GM18861 (cell line): ENCODE data around the gene PAK1.
"Not testable (repeated sequence)": the region's sequence is repeated elsewhere in the genome, so short reads cannot be mapped to it uniquely, and the experiment has no call there.

ENCODE experiments used
- ATAC-seq: cut with Tn5 transposase; IDR thresholded peaks from one replicate; pipeline ENCODE4 v1.9.1; 2021; ENCODE audit not compliant: unreplicated experiment

The PAK1 gene

DNA sequence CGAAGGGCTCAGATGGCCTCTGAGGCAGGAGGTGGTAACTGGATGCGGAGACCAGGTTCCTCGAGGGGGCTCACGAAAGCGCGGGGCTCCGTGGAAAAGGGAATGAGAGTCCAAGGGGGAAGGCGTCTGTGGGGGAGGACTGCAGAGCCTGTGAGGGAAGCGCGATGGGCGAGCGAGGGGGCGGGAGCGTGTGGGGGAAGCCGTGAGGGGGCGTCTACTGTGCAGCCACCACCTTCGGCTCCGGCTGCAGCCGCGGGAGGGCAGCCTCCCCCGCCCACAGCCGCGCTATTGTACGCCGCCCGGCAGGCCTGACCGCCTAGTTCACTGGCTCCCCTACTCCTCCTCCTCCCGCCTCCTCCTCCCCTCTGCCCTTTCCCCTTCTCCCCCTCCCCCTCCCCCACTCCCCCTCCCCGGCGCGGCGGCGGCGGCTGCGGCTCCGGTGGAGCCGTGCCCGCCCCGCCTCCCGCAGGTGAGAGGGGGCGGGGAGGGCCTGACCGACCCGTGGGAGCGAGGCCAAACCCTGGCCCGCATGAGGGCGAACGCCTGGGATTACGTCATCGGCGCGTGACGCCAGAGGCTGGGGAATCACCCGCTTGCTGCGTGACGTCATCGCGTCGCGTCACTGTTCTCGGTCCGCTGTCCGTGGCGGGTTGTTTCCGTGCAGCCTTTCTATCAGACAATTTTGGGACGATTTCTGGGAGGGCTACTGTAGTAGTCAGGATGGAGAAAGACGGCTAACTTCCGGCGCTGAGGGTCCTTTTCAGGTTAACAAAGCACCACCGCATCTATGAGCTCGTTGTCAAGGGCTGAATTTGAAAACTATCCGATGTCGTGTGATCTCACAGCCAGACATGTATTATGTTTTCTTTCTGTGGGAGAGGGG lies at the start of gene PAK1:
Gene PAK1 (minus strand): TSS at position 294 of the 883 bp plus-strand sequence. CDS start 81,574 bp downstream, outside the sequence.
- peak; percentile 58 for ATAC-seq

DNA sequence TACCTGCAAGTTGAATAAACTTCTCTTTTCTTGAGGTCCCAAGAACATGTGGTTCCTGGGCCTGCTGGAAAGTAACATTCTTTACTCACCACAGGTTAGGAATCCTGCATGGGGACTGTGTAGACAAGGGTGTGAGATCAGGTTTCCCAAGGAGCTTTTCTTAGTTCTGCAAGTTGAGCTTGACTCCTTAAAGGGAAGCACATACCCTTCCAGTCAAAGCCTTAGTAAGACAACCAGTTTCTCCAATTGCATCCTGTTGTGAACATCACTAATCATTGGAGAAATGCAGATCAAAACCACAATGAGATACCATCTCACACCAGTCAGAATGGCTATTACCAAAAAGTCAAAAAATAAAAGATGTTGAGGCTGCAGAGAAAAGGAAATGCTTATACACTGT lies 48.3 kb upstream of the PAK1 start:
- ATAC-seq = no peak

DNA sequence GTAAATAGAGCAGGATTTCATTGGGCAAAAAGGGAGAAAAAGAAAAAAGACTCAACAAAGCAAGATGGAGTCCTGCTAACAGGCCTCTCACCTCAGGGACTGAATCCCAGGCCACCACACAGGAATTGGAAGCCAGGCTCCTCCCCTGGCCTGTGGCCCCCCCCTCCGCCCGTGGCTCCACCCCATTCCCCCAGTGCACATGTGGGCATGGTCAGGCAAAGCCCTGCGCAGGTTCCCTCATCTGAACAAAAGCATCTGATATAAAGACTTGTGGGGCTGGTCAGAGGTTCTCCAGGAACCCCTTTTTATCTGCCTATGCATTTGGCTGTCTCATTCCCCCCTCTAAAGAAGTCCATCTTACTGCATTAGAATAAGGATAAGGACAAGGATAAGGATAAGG lies 46.0 kb upstream of the PAK1 start:
- no peak for ATAC-seq

- ATAC-seq = no peak
These were observed 44.6 kb upstream of the PAK1 start for GRCh38 chr11:77518471-77518870.

DNA sequence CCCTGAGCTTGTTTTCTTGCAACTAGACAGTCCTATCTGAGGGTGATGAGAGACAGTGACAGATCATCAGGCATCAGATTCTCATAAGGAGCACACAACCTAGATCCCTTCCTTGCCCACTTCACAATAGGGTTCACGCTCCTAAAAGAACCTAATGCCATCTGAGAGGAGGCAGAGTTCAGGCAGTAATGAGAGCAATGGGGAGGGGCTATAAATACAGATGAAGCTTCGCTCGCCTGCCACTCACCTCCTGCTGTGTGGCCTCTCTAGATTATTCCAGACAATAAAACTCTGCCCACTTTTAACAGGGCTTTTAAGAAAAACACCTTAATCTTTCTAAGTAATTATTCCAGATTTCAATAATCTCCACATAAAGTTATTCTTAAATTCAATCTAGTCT lies 43.9 kb upstream of the PAK1 start:
- ATAC-seq = no peak

DNA sequence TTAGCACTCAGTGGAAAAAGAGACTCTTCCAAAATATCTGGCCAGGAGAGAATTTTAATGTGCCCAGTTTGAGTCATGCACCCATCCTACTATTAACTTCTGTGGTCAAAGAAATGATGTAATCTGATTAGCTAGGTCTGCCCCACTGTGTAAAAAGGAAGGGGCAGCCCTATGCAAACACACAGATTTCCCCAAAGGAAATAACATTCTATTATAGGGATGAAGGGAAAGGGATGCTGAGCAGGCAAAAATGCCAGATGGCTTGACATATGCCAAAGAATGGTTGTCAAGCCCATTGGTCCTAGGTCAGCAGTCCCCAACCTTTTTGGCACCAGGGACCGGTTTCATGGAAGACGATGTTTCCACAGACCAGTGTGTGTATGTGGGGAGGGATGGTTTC lies 43.3 kb upstream of the PAK1 start:
- ATAC-seq = no peak

DNA sequence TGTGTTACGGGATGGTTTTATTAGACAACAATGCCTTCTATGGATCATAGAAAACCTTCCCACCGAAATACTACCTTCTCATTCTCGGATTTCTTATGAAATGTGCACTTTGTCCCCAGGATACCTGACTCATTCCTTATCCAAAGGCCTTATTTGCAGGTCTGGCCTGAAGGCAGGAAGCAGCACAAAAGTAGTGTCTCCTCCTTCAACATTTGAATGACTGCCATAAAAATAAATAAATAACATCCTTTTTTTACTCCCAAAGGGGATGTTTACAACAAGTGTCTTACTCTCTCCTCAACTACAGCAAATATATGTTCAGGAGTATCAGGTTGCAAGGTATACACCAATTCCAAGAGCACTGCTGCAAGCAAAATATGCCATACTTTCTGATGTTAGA lies 41.6 kb upstream of the PAK1 start:
- no peak for ATAC-seq

DNA sequence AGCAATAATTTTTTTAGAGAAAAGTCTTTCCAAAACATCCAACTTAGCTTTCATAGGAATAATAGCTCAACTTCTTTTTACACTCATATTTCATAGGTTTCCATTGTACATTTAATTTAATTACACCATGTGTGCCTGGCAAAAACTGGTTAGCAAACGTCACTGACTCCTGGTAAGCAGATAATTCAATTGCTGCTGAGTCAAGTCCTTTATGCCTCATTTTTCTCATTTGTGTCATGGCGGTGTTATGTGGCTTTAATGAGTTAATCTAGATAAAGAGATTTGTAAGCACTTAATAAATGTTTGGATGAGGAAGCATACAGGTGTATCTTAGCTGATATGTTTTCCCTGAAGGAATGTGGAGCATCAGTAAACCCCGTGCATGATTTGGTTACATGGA lies 41.2 kb upstream of the PAK1 start:
- no peak for ATAC-seq

DNA sequence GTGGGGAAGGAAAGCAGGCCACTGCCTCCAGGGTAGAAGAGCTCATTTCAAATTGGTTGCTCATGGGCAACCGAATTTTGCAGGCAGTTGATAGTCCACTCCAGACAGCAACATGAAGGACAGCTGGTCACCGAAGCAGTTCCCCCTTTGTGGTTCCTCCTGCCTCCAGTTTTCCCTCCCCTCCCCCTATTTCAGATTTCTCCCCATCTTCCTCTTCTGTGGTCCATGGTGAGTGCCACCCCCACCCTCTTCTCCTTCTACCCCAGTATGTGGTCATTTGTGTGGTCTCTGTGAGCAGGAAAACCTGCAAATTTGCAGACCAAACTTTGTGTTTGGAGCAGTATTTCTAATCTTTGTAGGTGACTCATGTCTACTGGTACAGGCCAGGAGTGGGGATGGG lies 38.2 kb upstream of the PAK1 start:
- no peak for ATAC-seq

DNA sequence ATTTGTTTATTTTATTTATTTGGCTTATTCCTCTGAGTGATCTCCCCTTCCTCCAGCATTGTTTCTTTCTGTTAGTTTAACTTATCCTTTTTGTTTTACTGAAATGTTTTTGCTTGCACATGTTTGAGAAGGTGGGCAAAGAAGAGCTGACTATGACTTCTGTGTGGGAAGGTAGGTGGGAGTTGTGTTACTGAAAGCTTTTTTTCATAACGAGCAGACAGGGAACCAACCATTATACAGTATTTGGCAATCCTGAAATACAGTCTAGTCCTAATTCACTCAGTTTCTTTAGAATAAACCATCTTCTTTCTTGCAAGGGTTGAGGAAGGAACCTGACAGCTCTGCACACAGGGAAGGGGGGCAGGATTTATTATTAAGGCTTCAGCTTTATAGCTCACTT lies 37.0 kb upstream of the PAK1 start:
- ATAC-seq = no peak

- no peak for ATAC-seq
These were observed 36.2 kb upstream of the PAK1 start for GRCh38 chr11:77510095-77510494.

DNA sequence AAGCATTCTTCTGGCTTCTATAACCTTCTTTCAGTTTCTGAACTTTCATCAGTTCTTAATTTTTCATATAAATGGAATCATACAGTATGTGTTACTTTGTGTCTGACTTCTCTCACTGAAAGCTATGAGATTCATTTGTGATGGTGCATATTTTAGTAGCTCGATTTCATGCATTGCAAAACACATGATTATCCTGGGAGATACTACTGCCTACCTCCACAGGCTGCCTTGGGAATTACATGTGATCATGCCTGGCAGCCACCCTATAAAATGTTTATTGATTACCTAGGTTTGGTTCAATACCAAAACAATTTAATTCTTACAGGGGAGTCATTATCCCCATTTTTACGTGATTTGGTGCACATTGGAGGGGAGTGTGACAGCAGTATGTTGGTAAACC lies 34.1 kb upstream of the PAK1 start:
- no peak for ATAC-seq

DNA sequence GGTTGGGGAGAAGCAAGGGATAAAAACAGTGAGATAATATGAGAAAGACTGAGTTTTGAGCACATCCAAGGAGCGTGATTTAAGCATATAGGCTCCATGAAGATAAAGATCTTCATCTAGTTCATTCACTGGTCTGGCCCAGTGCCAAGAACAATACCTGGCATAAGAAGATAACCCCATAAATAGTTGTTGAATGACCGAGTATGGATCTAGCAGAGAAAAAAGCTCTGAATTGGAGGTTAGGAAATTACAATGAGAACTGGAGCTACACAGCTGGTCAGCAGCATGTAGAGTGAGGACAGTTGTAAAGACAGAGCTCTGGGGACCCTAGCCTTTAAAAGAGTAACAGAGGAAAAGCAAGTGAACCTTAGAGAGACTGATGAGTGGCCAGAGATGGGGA lies 33.0 kb upstream of the PAK1 start:
- ATAC-seq = no peak

DNA sequence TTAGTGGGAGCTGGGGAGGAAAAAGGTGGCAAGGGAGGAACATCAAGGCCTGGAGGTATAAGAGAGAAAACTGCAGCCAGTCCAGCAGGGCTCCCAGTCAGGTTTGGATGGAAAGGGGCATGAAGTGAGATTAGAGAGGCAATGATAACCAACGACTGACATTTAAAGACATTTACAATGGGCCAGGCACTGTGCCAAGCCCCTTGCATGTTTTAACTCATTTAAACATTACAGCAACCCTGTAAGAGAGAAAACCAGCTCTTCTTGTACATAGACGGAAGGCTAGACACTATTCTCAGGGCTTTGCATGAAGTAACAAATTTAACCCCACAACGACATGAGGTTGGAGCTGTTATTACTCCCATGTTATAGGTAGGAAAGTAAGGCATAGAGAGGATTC lies 32.1 kb upstream of the PAK1 start:
- ATAC-seq = no peak

DNA sequence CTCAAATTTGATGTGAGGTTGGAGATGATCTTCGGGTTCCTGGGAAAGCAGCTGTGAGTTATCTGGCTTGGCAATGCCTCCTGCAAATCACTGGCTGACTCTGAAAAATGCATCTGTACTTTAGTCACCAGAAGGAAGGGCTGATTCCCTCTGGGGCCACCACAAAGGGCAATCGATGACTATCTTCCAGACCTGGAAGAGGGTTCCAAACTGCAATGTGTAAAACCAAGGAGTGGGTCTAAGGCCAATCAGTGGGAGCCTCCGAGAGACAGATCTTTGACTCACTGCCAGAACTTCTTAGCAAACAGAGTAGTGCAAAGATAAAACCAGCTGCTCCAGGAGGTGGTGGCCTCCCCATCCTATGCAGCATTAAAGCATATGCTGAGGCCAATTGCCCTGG lies 29.1 kb upstream of the PAK1 start:
- no peak for ATAC-seq

- ATAC-seq = no peak
These were observed 28.5 kb upstream of the PAK1 start for GRCh38 chr11:77502346-77502905.

- no peak for ATAC-seq
These were observed 27.9 kb upstream of the PAK1 start for GRCh38 chr11:77501758-77502157.

DNA sequence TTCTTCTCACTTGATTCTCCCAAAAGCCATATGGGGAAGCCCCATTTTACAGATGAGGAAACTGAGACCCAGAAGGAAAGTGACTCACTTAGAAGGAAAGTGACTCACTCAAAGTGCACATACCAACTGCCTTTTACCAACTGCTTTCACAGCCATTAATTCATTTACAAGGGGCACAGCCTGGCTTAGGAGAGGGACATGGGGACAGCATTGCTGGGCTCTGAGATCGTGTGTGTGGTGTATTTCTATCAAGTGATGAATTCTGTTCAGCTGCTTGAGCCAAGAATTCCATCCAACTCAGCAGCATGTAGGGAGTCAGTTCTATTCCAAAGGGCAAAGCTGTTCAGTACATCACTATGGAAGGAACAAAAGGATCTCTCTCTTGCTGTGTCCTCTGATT lies 23.5 kb upstream of the PAK1 start:
- ATAC-seq = no peak

- no peak for ATAC-seq
These were observed 21.6 kb upstream of the PAK1 start for GRCh38 chr11:77495526-77495925.

DNA sequence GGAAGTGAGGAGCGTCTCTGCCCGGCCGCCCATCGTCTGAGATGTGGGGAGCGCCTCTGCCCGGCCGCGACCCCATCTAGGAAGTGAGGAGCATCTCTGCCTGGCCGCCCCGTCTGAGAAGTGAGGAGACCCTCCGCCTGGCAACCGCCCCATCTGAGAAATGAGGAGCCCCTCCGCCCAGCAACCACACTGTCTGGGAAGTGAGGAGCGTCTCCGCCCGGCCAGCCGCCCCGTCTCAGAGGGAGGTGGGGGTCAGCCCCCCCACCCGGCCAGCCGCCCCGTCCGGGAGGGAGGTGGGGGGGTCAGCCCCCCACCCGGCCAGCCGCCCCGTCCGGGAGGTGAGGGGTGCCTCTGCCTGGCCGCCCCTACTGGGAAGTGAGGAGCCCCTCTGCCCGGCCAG lies 16.1 kb upstream of the PAK1 start:
- not testable (repeated sequence) for ATAC-seq

DNA sequence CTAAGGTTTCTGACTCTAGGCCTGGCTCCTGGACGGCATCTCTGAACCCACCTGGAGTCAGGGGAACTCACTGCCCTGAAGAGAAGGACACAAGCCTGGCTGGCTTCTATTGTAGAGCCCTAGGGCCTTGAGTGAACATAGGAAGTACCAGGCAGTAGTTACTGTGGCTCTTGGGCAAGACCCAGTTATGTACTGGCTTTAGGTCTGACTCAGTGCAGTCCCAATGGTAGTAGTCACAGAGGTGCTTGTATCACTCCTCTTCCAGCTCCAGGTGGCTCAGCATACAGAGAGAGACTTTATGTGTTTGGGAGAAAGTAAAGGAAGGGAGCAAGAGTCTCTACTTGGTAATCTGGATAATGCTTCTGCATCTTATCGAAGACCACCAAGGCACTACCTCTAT lies 13.9 kb upstream of the PAK1 start:
- ATAC-seq = no peak

- no peak for ATAC-seq
These were observed 6.0 kb upstream of the PAK1 start for GRCh38 chr11:77479746-77480352.
